Glomerular endothelial cell (primary cell): ENCODE results near the gene LTBP1. TPM values are rescaled to one million over a fixed set of nuclear protein-coding genes. Genes with fewer than 3 reads are reported as not detected.
"Not testable (repeated sequence)": the region's sequence is repeated elsewhere in the genome, so short reads cannot be mapped to it uniquely, and the experiment has no call there.

Experiments used
- DNase-seq: peaks from one replicate; pipeline ENCODE4 v3.0.0-alpha.2; 2011; ENCODE audit warnings: low read depth, low spot score; ENCODE audit errors: extremely low read depth
- total RNA-seq: library from RNA; depleted of rRNA; stranded (reverse); fragments of >200 nt; gene quantifications from 2 replicates; pipeline ENCODE4 v1.2.3, GENCODE V29; 2015

The LTBP1 gene
- total RNA-seq, 1 donor from 2014 or later = 63.4 TPM

GRCh38 chr2:33437297-33437696 lies 490.5 kb downstream of the LTBP1 start:
- DNase-seq = no peak

GRCh38 chr2:33437815-33438214 lies 491.1 kb downstream of the LTBP1 start:
- no peak for DNase-seq

- no peak for DNase-seq
These were observed 494.6 kb downstream of the LTBP1 start for GRCh38 chr2:33441235-33441810.

- not testable (repeated sequence) for DNase-seq
These were observed 495.3 kb downstream of the LTBP1 start for GRCh38 chr2:33442052-33442451.

GRCh38 chr2:33442528-33443079 lies 495.9 kb downstream of the LTBP1 start:
- no peak for DNase-seq

GRCh38 chr2:33443274-33443829 lies 496.6 kb downstream of the LTBP1 start:
- DNase-seq = no peak

- DNase-seq = no peak
These were observed 498.2 kb downstream of the LTBP1 start for GRCh38 chr2:33444967-33445366.

- no peak for DNase-seq
These were observed 501.6 kb downstream of the LTBP1 start for GRCh38 chr2:33448220-33448899.
